Mucosa of gallbladder (tissue), 1 donor: Measurements from ENCODE around the gene ALDH4A1. TPM values are rescaled to one million over a fixed set of nuclear protein-coding genes. Genes with fewer than 3 reads are reported as not detected.

ENCODE experiments used
- DNase-seq: peaks from one replicate; pipeline ENCODE4 v3.0.0-alpha.2; 2020; ENCODE audit warnings: low spot score
- total RNA-seq: library from RNA; stranded (reverse); gene quantifications from one replicate; pipeline ENCODE4 v1.2.1, GENCODE V29; 2021
- donor health status: DM: no; HTN: no; CAD: no.

The ALDH4A1 gene
- total RNA-seq, 1 donor from 2014 or later, result 26.4 TPM

- DNase-seq, result no peak
Observed at GRCh38 chr1:18922848-18923755, 20.7 kb upstream of the ALDH4A1 start.

GRCh38 chr1:18922319-18922726, 20.0 kb upstream of the ALDH4A1 start:
- peak; percentile 83 for DNase-seq

- DNase-seq, result no peak
Observed at GRCh38 chr1:18921516-18922251, 19.3 kb upstream of the ALDH4A1 start.

GRCh38 chr1:18920931-18921330, 18.6 kb upstream of the ALDH4A1 start:
- DNase-seq, result no peak

GRCh38 chr1:18919956-18920355, 17.6 kb upstream of the ALDH4A1 start:
- no peak for DNase-seq

- no peak for DNase-seq
Observed at GRCh38 chr1:18919197-18919905, 17.0 kb upstream of the ALDH4A1 start.

GRCh38 chr1:18918417-18918816, 16.1 kb upstream of the ALDH4A1 start:
- DNase-seq, result no peak

- DNase-seq, result no peak
Observed at GRCh38 chr1:18917071-18917799, 14.9 kb upstream of the ALDH4A1 start.

GRCh38 chr1:18915341-18915740, 13.0 kb upstream of the ALDH4A1 start:
- no peak for DNase-seq

GRCh38 chr1:18913065-18913835, 10.9 kb upstream of the ALDH4A1 start:
- peak; percentile 82 for DNase-seq

- DNase-seq, result no peak
Observed at GRCh38 chr1:18912550-18912949, 10.2 kb upstream of the ALDH4A1 start.

GRCh38 chr1:18908911-18909771, 6.8 kb upstream of the ALDH4A1 start:
- no peak for DNase-seq

- DNase-seq, result no peak
Observed at GRCh38 chr1:18907917-18908845, 5.8 kb upstream of the ALDH4A1 start.

- peak; percentile 60 for DNase-seq
Observed at GRCh38 chr1:18907021-18907916, 4.9 kb upstream of the ALDH4A1 start.

- no peak for DNase-seq
Observed at GRCh38 chr1:18903291-18903756, 969 bp upstream of the ALDH4A1 start.

- no peak for DNase-seq
Observed at GRCh38 chr1:18901952-18902522, 318 bp downstream of the ALDH4A1 start.
